ENCODE results near the gene CACNA2D1.

The CACNA2D1 gene

GRCh38 chr7:82234457-82235049 is 209.0 kb downstream of the CACNA2D1 start:
- H3K27ac ChIP-seq = no peak overlapping the region
- TF ChIP-seq CTCF (IDR thresholded peaks at IDR 0.05; ENCODE audit: low read depth, low read length, missing control alignments) = peak; percentile 42
- in situ Hi-C loops (cut with HindIII; ENCODE audit: low pct_ligation_motif_present, low sequenced_read_pairs) = no loop called here
- H3K27me3 ChIP-seq (replicated peaks) = no peaks in the 10 kb centered on the region
- H3K4me3 ChIP-seq (ENCODE audit: low read depth, low read length) = no peak overlapping the region
- no peaks in the 10 kb centered on the region for H3K36me3 ChIP-seq (replicated peaks)
- no peak for DNase-seq

GRCh38 chr7:82230811-82231581 is 212.6 kb downstream of the CACNA2D1 start:
- Histone ChIP-seq H3K27ac (no peak overlapping the region), H3K36me3 (replicated peaks) (no peaks in the 10 kb centered on the region), H3K27me3 (replicated peaks) (no peaks in the 10 kb centered on the region), H3K4me3 (ENCODE audit: low read depth, low read length) (no peak overlapping the region)
- no peak for TF ChIP-seq CTCF (IDR thresholded peaks at IDR 0.05; ENCODE audit: low read depth, low read length, missing control alignments)
- no peak for DNase-seq
- in situ Hi-C loops (cut with HindIII; ENCODE audit: low pct_ligation_motif_present, low sequenced_read_pairs) = no loop called here

GRCh38 chr7:82229164-82229563 is 214.4 kb downstream of the CACNA2D1 start:
- H3K36me3 ChIP-seq (replicated peaks) = no peaks in the 10 kb centered on the region
- no peaks in the 10 kb centered on the region for H3K27me3 ChIP-seq (replicated peaks)
- no peak overlapping the region for H3K27ac ChIP-seq
- in situ Hi-C loops (cut with HindIII; ENCODE audit: low pct_ligation_motif_present, low sequenced_read_pairs) = no loop called here
- no peak for TF ChIP-seq CTCF (IDR thresholded peaks at IDR 0.05; ENCODE audit: low read depth, low read length, missing control alignments)
- DNase-seq = no peak
- H3K4me3 ChIP-seq (ENCODE audit: low read depth, low read length) = no peak overlapping the region

GRCh38 chr7:82226191-82226590 is 217.4 kb downstream of the CACNA2D1 start:
- TF ChIP-seq CTCF (IDR thresholded peaks at IDR 0.05; ENCODE audit: low read depth, low read length, missing control alignments) = no peak
- Histone ChIP-seq H3K27ac (no peak overlapping the region), H3K36me3 (replicated peaks) (no peaks in the 10 kb centered on the region), H3K4me3 (ENCODE audit: low read depth, low read length) (no peak overlapping the region), H3K27me3 (replicated peaks) (no peaks in the 10 kb centered on the region)
- in situ Hi-C loops (cut with HindIII; ENCODE audit: low pct_ligation_motif_present, low sequenced_read_pairs) = no loop called here
- no peak for DNase-seq

- no peak for DNase-seq
- H3K36me3 ChIP-seq (replicated peaks) = no peaks in the 10 kb centered on the region
- no peak overlapping the region for H3K4me3 ChIP-seq (ENCODE audit: low read depth, low read length)
- in situ Hi-C loops (cut with HindIII; ENCODE audit: low pct_ligation_motif_present, low sequenced_read_pairs) = no loop called here
- no peaks in the 10 kb centered on the region for H3K27me3 ChIP-seq (replicated peaks)
- no peak overlapping the region for H3K27ac ChIP-seq
- no peak for TF ChIP-seq CTCF (IDR thresholded peaks at IDR 0.05; ENCODE audit: low read depth, low read length, missing control alignments)
Measured at GRCh38 chr7:82224529-82224928, 219.0 kb downstream of the CACNA2D1 start.
